GM18858 (cell line): Measurements from ENCODE around the gene ALPK1.
"Not testable (repeated sequence)": the region's sequence is repeated elsewhere in the genome, so short reads cannot be mapped to it uniquely, and the experiment has no call there.

ENCODE experiments used
- ATAC-seq: cut with Tn5 transposase; IDR thresholded peaks from one replicate; pipeline ENCODE4 v1.9.1; 2021; ENCODE audit not compliant: unreplicated experiment

The ALPK1 gene

DNA sequence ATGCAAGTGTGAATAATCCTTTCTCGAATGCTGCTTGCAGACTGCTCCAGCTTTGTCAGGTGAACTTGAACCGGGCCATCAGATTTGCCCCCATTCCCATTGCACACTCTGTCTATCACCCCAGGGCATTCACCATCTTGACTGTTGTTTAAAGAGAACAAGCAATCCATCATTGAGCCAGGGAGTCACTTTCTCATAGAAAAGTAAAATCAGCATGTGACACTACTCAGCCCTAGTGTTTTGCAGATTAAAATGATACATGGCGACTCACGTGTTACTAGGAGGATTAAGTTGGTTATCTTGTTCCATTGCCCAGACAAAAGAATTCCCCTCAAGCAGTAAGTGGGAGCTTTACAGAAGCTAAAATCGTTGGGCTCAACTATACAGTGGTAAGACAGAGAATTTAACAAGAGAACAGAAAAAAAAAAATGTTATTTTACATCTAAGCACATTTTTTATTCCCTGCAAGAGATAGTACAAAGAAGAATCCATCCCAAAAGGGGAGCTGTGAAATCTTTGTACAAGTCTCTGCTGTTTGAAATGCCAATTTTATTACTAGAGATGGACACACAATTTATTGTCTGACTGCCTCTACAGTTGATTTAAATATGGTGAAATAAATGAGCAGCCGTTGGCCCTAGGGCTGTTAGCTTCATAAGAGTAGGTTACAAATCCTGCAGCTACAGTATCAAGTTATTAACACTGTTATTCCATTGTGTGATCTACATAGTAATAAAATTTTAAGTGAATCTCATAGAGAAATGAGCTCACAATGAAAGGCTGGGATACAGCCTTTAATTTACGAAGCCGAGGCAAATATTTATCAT lies 151.3 kb downstream of the ALPK1 start:
- ATAC-seq = no peak

DNA sequence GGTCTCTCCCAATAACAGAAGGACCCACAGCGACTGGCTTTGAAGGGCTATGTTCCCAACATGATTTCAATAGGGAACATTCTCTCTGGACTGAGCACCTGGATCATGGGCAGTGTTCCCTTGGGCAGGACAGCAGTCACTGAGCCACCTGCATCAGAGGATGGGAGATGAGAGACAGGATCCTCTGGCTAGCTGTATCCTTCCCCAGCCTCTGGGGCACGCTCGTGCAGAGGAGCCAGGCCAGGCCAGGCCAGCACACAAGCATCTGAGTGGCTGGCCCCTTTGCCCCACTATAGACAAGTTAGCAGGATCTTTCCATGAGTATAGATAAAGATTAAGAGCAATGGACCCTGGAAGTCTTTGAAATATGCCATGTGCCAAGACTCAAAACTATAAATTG lies 152.5 kb downstream of the ALPK1 start:
- no peak for ATAC-seq

DNA sequence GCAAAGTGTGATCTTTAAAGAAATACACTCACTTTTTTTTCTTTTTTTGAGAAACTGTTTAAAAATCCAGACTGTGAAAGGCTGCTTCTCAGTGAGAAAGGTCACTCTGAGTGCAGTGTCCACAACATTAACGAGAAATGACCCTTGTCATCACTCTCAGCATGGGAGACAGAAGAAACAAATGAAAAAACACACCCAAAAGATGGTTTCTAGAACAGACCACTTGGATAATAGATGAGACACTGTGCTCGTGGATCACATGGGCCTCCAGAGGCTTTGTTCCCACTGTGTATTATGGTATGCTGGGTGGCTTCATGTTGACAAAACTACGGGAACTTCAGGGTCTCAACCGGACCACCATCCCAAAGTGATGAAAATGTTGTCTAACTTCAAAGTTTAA lies 153.9 kb downstream of the ALPK1 start:
- no peak for ATAC-seq

DNA sequence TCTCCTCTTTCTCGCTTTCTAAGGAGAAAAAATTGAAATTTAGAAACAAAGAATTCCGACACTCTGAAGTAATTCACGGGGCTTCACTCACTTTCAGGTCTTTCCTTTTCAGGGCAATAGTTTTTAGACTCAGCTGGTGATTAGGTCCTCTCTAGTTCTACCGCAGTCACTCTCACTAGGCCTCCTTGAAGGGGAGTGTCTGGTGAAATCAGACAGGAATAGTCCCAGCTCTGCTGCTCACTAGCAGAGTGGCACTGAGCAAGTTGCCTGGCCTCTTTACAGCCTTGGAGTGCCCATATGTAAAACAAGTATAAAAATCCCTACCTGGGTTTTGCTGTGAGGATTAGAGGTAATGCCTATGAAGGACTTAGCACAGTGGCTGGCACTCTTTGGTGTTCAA lies 154.7 kb downstream of the ALPK1 start:
- ATAC-seq = no peak

DNA sequence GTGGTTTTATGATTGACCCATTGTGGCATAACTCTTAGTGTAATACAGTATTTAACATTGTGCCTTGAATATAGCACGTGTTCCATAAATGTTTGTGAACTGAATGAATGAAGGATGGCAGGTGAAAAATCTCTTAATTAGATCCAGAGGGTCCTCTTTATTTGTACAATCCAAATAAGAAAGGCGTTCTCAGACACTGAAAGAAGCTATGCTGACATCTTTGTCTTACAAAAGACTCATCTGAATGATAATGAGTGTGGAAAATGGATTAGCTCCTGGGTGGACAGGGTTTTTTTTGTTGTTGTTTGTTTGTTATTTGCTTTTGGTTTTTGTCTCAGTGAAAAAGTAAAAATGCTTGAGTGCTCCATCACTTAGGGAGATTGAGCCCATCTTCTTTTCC lies 156.2 kb downstream of the ALPK1 start:
- no peak for ATAC-seq

DNA sequence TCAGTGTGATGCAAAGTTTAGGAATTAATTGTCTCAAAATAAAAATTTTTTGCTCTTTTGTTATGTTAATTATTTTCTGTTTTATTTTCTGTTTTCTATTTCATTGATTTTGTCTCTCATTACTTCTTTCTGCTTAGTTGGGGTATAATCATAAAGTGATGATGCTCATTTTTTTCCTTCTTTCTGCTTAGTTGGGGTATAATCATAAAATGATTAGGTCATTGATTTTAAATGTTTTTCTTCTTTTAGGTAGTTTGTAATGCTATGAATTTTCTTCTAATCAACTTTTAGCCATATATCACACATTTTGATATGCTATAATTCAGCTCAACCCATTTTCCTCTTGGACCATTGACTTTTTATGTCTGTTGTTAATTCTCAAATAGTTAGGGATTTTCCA lies 175.1 kb downstream of the ALPK1 start:
- no peak for ATAC-seq

DNA sequence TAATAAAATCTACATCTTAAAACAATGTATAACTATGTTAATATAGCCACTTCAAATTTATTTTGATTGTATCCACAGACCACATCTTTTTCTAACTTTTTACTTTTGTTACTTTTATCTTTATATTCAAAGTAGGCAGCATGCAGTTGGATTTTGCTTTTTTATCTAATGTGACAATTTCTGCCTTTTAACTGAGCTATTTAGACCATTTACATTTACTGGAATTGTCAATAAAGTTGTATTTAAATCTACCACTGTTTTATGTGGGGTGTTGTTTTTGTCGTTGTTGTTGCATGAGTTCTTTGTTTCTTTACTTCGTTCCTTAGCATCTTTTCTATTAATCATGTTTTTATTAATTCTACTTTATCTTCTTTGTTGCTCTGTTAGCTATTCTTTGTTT lies 176.8 kb downstream of the ALPK1 start:
- no peak for ATAC-seq

DNA sequence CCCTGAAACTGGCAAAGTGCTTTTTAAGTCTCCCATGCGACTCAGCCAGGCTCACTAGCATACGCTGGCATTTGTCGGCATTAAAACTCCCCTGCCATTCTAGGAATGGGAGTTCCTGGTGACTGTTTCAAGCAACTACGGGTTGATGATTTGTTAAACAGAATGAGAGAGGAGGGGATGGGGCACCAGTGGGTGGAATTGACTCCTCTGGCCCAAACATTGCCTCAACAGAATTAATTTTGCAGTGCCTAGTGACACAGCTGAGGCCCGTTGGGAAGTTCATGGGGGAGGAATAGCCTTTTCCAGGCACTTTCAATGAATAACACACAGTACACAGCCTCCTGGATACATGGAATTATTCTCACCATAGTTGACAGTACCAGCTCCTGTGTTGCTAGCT lies 188.8 kb downstream of the ALPK1 start:
- no peak for ATAC-seq

DNA sequence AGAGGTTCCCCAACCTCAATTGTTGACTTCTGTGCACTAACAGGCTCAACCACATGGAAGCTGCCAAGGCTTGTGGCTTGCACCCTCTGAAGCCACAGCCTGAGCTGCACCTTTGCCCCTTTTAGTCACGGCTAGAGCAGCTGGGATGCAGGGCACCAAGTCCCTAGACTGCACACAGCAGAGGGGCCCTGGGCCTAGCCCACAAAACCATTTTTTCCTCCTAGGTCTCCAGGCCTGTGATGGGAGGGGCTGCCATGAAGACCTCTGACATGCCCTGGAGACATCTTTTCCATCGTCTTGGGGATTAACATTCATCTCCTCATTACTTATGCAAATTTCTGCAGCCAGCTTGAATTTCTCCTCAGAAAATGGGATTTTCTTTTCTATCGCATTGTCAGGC lies 193.6 kb downstream of the ALPK1 start:
- not testable (repeated sequence) for ATAC-seq
